NCI-H1436 (cell line): ENCODE measurements around the gene GPRC5A.

Experiments
- DNase-seq: peaks from one replicate; lab custom pipeline; 2025; lab: John Stamatoyannopoulos, UW

Gene GPRC5A

GRCh38 chr12:12909995-12910420 is 18.6 kb downstream of the GPRC5A start:
- no peak for DNase-seq

- DNase-seq, result no peak
Observed at GRCh38 chr12:12912711-12913110, 21.3 kb downstream of the GPRC5A start.

GRCh38 chr12:12915656-12916055 is 24.3 kb downstream of the GPRC5A start:
- no peak for DNase-seq

GRCh38 chr12:12916135-12916944 is 25.0 kb downstream of the GPRC5A start:
- DNase-seq, result peak; percentile 73

- no peak for DNase-seq
Observed at GRCh38 chr12:12917517-12917916, 26.2 kb downstream of the GPRC5A start.

GRCh38 chr12:12918781-12919389 is 27.5 kb downstream of the GPRC5A start:
- no peak for DNase-seq

- DNase-seq, result no peak
Observed at GRCh38 chr12:12919666-12920435, 28.5 kb downstream of the GPRC5A start.

GRCh38 chr12:12922191-12922616 is 30.8 kb downstream of the GPRC5A start:
- DNase-seq, result no peak

- DNase-seq, result no peak
Observed at GRCh38 chr12:12922978-12923377, 31.6 kb downstream of the GPRC5A start.

- no peak for DNase-seq
Observed at GRCh38 chr12:12924169-12924568, 32.8 kb downstream of the GPRC5A start.

GRCh38 chr12:12925388-12925787 is 34.0 kb downstream of the GPRC5A start:
- DNase-seq, result no peak

- DNase-seq, result no peak
Observed at GRCh38 chr12:12926571-12927071, 35.3 kb downstream of the GPRC5A start.

- peak; percentile 87 for DNase-seq
Observed at GRCh38 chr12:12927211-12928079, 36.1 kb downstream of the GPRC5A start.

- no peak for DNase-seq
Observed at GRCh38 chr12:12929696-12930095, 38.3 kb downstream of the GPRC5A start.

- no peak for DNase-seq
Observed at GRCh38 chr12:12930633-12931219, 39.4 kb downstream of the GPRC5A start.

GRCh38 chr12:12933742-12934141 is 42.4 kb downstream of the GPRC5A start:
- DNase-seq, result no peak

- DNase-seq, result no peak
Observed at GRCh38 chr12:12934556-12934955, 43.2 kb downstream of the GPRC5A start.

- DNase-seq, result no peak
Observed at GRCh38 chr12:12936983-12937491, 45.7 kb downstream of the GPRC5A start.

GRCh38 chr12:12938541-12938940 is 47.2 kb downstream of the GPRC5A start:
- DNase-seq, result no peak

- no peak for DNase-seq
Observed at GRCh38 chr12:12939888-12940287, 48.5 kb downstream of the GPRC5A start.
